Femur (tissue), 1 donor: ENCODE data around the gene MEGF8.

ENCODE experiments used
- DNase-seq: peaks from one replicate; pipeline ENCODE4 v3.0.0-alpha.2; 2017

The MEGF8 gene

GRCh38 chr19:42422092-42422900 is 96.9 kb downstream of the MEGF8 start:
- DNase-seq, result peak; percentile 35

DNA sequence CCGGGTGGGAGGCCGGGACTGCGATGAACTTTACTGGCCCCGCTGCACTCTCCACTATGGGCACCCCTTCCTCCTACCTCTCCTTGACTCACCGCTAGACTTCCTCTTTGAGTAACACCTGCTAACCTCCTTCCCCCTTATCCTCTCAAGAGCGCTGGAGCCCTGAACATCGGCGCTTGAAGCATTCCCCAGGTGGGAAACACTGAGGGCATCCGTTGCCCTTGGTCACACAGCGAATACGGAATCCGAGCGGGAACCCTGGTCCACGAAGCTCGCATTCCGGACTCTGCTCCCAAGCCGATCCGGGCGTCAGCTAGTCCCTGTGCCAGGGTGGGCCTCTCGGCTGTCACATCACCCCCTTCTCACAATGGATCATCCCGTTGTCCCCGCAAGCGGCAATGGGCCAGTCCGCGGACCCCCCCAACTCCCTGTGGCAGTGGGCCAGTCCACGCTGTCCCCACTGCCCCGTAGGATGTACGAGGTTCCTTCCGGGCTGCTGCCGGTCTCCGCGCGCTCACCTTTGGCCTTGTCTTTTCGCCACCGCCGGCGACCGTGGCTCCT is 97.5 kb downstream of the MEGF8 start:
- peak; percentile 69 for DNase-seq

- DNase-seq, result peak; percentile 92
Observed at GRCh38 chr19:42423462-42424344, 98.3 kb downstream of the MEGF8 start.

DNA sequence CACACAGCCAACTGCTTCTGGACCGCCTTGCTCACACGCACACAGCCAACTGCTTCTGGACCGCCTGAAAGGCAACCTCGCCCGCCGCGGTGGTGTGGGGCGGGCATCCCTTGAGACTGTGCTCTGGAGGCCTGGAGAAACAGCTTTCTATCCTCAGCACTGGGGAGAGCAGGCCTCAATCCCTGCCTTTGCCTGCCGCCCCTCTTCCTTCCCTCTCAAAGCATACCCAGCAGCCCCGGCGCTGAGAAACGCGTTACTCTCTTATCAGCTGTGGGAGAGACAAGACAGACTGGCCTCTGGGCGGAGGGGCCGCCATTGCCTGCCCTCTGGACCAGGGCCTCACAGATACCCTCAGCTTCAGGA is 98.9 kb downstream of the MEGF8 start:
- no peak for DNase-seq

DNA sequence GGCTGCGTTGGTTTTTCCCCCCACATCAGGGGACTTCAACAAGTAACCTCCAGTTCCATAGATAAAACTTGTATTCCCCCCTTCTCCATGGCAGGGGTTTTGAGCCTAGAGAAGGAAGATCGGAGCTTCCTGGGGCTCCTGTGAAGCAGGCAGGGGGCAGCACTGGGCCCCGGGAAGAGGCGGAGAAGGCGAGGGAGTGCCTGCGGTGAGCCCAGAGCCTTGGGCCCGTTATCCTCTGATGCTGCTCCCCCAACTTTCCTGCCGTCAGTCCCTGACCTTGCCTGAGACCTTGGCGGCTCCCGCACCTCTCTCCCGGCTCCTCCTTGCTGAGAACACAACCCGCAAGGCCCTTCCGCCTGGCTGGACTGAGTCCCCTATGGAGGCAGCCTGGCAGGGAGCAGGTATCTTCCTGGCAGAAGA is 99.3 kb downstream of the MEGF8 start:
- no peak for DNase-seq

- DNase-seq, result no peak
Observed at GRCh38 chr19:42426643-42427042, 101.2 kb downstream of the MEGF8 start.

DNA sequence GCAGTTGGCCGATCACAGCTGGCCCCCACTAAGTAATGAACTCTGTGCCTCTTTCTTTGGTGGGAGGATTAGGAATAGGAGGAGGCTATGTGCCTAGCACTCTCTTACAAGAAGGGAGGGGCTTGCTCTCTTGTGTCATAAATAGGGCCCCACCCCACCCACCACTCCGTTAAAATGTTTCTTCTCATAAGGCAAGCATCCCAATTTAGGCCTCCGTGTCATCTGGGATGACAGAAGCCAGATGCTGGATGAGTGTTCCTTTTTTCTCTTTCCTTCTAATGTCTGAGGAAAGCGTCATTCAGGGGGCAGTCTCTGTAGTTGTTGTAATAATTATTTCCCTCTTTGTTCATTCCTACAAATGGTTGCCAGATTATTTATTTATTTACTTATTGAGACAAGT is 101.9 kb downstream of the MEGF8 start, which contains the start of gene LIPE:
TSS of gene LIPE (minus strand) at position 76 of the 400 bp plus-strand sequence. CDS start 239 bp downstream, outside the sequence.
- DNase-seq, result no peak
